B cell (primary cell): ENCODE results near the gene GPX2. TPM values are rescaled to one million over a fixed set of nuclear protein-coding genes. Genes with fewer than 3 reads are reported as not detected.

ENCODE experiments used
- ATAC-seq: fragments of 200-7000 bp; cut with Tn5 transposase; one replicate; pipeline ENCODE4 v1.10.0; 2021; ENCODE audit warnings: low read depth, mild to moderate bottlenecking, moderate number of reproducible peaks, moderate library complexity
- CTCF ChIA-PET: fragments of 350-600 bp; sonication (Branson Sonifier 250); formaldehyde crosslinking; loops from one replicate; lab custom pipeline; 2021; ENCODE audit warnings: antibody characterized with exemption, inconsistent platforms; lab: Charles Lee
- POLR2A ChIA-PET: fragments of 350-600 bp; sonication (Branson Sonifier 250); formaldehyde crosslinking; loops from one replicate; lab custom pipeline; 2021; ENCODE audit warnings: antibody characterized with exemption; lab: Charles Lee
- DNase-seq: peaks from one replicate; pipeline ENCODE4 v3.0.0; 2013
- H2AFZ ChIP-seq: 2 replicates; pipeline ENCODE4 v1.6.1; 2012; ENCODE audit warnings: mild to moderate bottlenecking, low read depth, low read length; ENCODE audit not compliant: insufficient read depth, poor library complexity, severe bottlenecking
- H3K27ac ChIP-seq, 2 donors: 1 replicate in 1 of 2; 2 replicates in 1 of 2; pipeline ENCODE4 v1.5.1; 2012 to 2013; ENCODE audit warnings: low read length in 2 of 2, mild to moderate bottlenecking in 2 of 2, moderate library complexity in 1 of 2
- H3K27me3 ChIP-seq, 4 experiments: fragments of 200-600 bp in 1 of 4; sonication (generic) in 1 of 4; replicated peaks in 1 of 4; 1 replicate in 2 of 4; 2 replicates in 2 of 4; pipeline versions ENCODE4 v1.6.1 to v1.7.0; 2013 to 2016; ENCODE audit warnings: low read length in 3 of 4, mild to moderate bottlenecking in 2 of 4, mixed read lengths in 1 of 4, moderate library complexity in 1 of 4; ENCODE audit not compliant: insufficient read depth in 4 of 4, control insufficient read depth in 3 of 4; ENCODE audit errors: control extremely low read depth in 1 of 4
- H3K36me3 ChIP-seq, 2 experiments: replicated peaks in 1 of 2; 1 replicate in 1 of 2; 2 replicates in 1 of 2; pipeline versions ENCODE4 v1.6.1 to v1.7.1; 2013; ENCODE audit warnings: low read length in 1 of 2; ENCODE audit not compliant: insufficient read depth in 2 of 2, control insufficient read depth in 1 of 2; ENCODE audit errors: control extremely low read depth in 1 of 2, extremely low read depth in 1 of 2
- H3K4me1 ChIP-seq, 2 donors: fragments of 200-600 bp in 1 of 2; sonication (generic) in 1 of 2; 1 replicate in 1 of 2; 2 replicates in 1 of 2; pipeline versions ENCODE4 v1.5.1 to v1.6.1; 2013 to 2017; ENCODE audit warnings: low read length in 2 of 2; ENCODE audit not compliant: control insufficient read depth in 2 of 2, insufficient read depth in 2 of 2
- H3K4me2 ChIP-seq: replicated peaks from 2 replicates; pipeline ENCODE3; 2012; ENCODE audit warnings: mild to moderate bottlenecking, low read depth, low read length; ENCODE audit not compliant: poor library complexity, severe bottlenecking
- H3K4me3 ChIP-seq, 5 experiments: fragments of 200-600 bp in 1 of 5; sonication (generic) in 1 of 5; 1 replicate in 3 of 5; 2 replicates in 2 of 5; pipeline versions ENCODE4 v1.5.1 to v1.7.0; 2011 to 2016; ENCODE audit warnings: low read length in 4 of 5, mild to moderate bottlenecking in 4 of 5, low read depth in 2 of 5, control low read depth in 1 of 5, moderate library complexity in 1 of 5; ENCODE audit not compliant: insufficient read depth in 1 of 5; ENCODE audit errors: control extremely low read depth in 1 of 5, extremely low read depth in 1 of 5
- H3K79me2 ChIP-seq: fragments of 200-600 bp; sonication (generic); one replicate; pipeline ENCODE4 v1.6.0; 2016; ENCODE audit warnings: low read length; ENCODE audit not compliant: control insufficient read depth, insufficient read depth
- H3K9ac ChIP-seq: fragments of 200-600 bp; sonication (generic); 2 replicates; pipeline ENCODE4 v1.6.1; 2017; ENCODE audit warnings: mild to moderate bottlenecking, low read length, moderate library complexity
- H3K9me3 ChIP-seq, 3 donors: one replicate each; pipeline versions ENCODE4 v1.6.1 to v1.7.1; 2013; ENCODE audit warnings: low read length in 2 of 3; ENCODE audit not compliant: control insufficient read depth in 2 of 3, insufficient read depth in 1 of 3; ENCODE audit errors: control extremely low read depth in 1 of 3
- H4K20me1 ChIP-seq: 2 replicates; pipeline ENCODE4 v1.6.0; 2012; ENCODE audit warnings: mild to moderate bottlenecking, low read length; ENCODE audit not compliant: insufficient read depth, control insufficient read depth, poor library complexity, severe bottlenecking
- H3K27ac Mint-ChIP-seq: one replicate; pipeline ENCODE4 v1.8.0; 2021; ENCODE audit warnings: mixed read lengths
- H3K27me3 Mint-ChIP-seq: one replicate; pipeline ENCODE4 v1.8.0; 2021; ENCODE audit warnings: mixed read lengths
- H3K4me1 Mint-ChIP-seq: one replicate; pipeline ENCODE4 v1.8.0; 2021; ENCODE audit warnings: mixed read lengths
- H3K4me3 Mint-ChIP-seq: one replicate; pipeline ENCODE4 v1.8.0; 2021; ENCODE audit warnings: mixed read lengths
- H3K9me3 Mint-ChIP-seq: one replicate; pipeline ENCODE4 v1.8.0; 2022; ENCODE audit warnings: mixed read lengths; ENCODE audit not compliant: insufficient read depth
- CTCF ChIP-seq: fragments of 200-600 bp; IDR thresholded peaks from one replicate; pipeline ENCODE4 v1.8.0; 2022; ENCODE audit warnings: antibody characterized with exemption, mild to moderate bottlenecking
- EZH2 ChIP-seq: IDR thresholded peaks from 2 replicates; pipeline ENCODE4 v1.6.1; 2012; ENCODE audit warnings: borderline replicate concordance, low read depth, mild to moderate bottlenecking, moderate library complexity, low read length; ENCODE audit not compliant: insufficient read depth, poor library complexity, severe bottlenecking
- WGBS: methylation state at CpG from one replicate; pipeline ENCODE4 v1.1.5; 2013; ENCODE audit warnings: missing lambda C conversion rate; ENCODE audit not compliant: insufficient coverage; 5-methylcytosine and 5-hydroxymethylcytosine counted together
- intact Hi-C: fragments of 100-400 bp; cut with micrococcal nuclease; formaldehyde crosslinking; loops from one replicate; pipeline ENCODE4 v1.10.0; 2022
- polyA plus RNA-seq: library from polyadenylated mRNA; depleted of rRNA; stranded (reverse); fragments of >200 nt; gene quantifications from 2 replicates; pipeline ENCODE4 v1.2.3, GENCODE V29; 2012
- total RNA-seq, 2 donors: library from RNA; stranded (reverse); fragments of 120-200 nt in 1 of 2; gene quantifications; 1 replicate in 1 of 2; 2 replicates in 1 of 2; pipeline versions ENCODE4 v1.2.3 to v1.2.4, GENCODE V29; 2013 to 2022

The GPX2 gene
- total and polyA plus RNA-seq, 2 donors (not counting 1 experiment from before 2014, with no cell fraction given): not detected

DNA sequence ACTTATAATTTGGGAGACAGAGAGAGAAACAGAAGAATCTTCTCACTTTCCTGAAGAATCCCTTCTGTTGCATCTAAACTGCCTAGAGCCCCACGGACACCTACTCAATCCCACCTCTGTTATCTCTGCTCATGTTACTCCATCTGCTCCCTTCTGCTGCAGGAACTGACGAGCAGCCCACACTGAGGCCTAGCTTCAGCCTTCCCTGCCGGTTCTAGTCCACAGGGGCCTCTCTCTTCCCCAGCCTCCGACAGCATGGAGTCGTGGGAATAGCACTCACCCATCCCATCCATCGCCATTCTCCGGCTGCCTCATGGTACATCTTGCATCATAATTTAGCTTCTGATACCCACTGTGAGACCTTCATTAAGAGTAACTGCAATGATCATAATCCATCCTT lies 25.6 kb upstream of the GPX2 start:
- no peak for DNase-seq
- Histone ChIP-seq H3K27ac (no peak overlapping the region), H3K27me3 (peaks cover 0 to 26% (median 9%) of the 10 kb centered on the region in 4 experiments), H4K20me1 (no peaks in the 10 kb centered on the region), H3K4me1 (peaks cover 11% of the 10 kb centered on the region in 2 donors), H2AFZ (no peak overlapping the region), H3K4me3 (no peak overlapping the region), H3K9me3 (no peaks in the 10 kb centered on the region), H3K4me2 (no peak overlapping the region), H3K9ac (no peak overlapping the region), H3K36me3 (no peaks in the 10 kb centered on the region), H3K79me2 (no peaks in the 10 kb centered on the region)
- ChIA-PET CTCF (no interaction called here), POLR2A (no interaction called here)
- Mint-ChIP-seq H3K4me1 (peaks cover 6% of the 10 kb centered on the region), H3K27ac (no peak overlapping the region), H3K9me3 (no peaks in the 10 kb centered on the region), H3K27me3 (peaks cover 15% of the 10 kb centered on the region), H3K4me3 (no peak overlapping the region)
- TF ChIP-seq EZH2: no peak
- intact Hi-C loops: no loop called here
- ATAC-seq: no peak
- WGBS: 96% methylated on average over 7 of the region's 7 CpGs

DNA sequence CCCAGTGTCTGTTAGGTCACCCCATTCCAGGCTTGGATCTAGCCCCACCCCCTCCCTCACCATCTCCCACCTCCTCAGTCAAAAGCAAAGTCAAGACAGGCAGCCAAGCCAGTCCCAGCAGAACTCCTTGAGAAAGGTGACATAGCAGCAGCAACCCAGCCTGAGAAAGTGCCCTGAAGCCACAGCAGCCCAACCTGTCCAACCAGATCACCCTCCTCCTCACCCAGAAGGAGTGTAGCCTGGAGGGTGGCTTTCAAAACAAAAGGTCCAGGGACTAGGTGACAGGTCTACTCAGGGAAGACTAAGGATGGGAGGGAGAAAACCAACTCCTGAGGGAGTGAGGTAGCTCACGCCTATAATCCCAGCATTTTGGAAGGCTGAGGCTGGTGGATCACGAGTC lies 24.4 kb upstream of the GPX2 start:
- peaks cover 7% of the 10 kb centered on the region in 2 donors for H3K4me1 ChIP-seq
- no peak overlapping the region for H2AFZ ChIP-seq
- no peak overlapping the region for H3K4me2 ChIP-seq
- H3K79me2 ChIP-seq: no peaks in the 10 kb centered on the region
- Mint-ChIP-seq H3K9me3 (no peaks in the 10 kb centered on the region), H3K4me3 (no peak overlapping the region), H3K27me3 (peaks cover 9% of the 10 kb centered on the region), H3K27ac (no peak overlapping the region), H3K4me1 (peaks cover 2% of the 10 kb centered on the region)
- no peak for DNase-seq
- peaks cover 0 to 16% (median 5%) of the 10 kb centered on the region in 4 experiments for H3K27me3 ChIP-seq
- no peak overlapping the region for H3K4me3 ChIP-seq
- no peak overlapping the region for H3K27ac ChIP-seq
- H3K36me3 ChIP-seq: no peaks in the 10 kb centered on the region
- ATAC-seq: no peak
- H3K9me3 ChIP-seq: no peaks in the 10 kb centered on the region
- intact Hi-C loops: no loop called here
- no peak for TF ChIP-seq CTCF
- TF ChIP-seq EZH2: no peak
- 100% methylated on average over 1 of the region's 2 CpGs for WGBS
- H4K20me1 ChIP-seq: no peaks in the 10 kb centered on the region
- CTCF ChIA-PET: no interaction called here
- H3K9ac ChIP-seq: no peak overlapping the region
- POLR2A ChIA-PET: no interaction called here
